Caco-2 (cell line): Measurements from ENCODE around the gene FAM13A. TPM values are rescaled to one million over a fixed set of nuclear protein-coding genes. Genes with fewer than 3 reads are reported as not detected.

Source experiments
- BruUV-seq: library from RNA; stranded (reverse); fragments of 400-500 nt; replicated peaks from 2 replicates; lab custom pipeline; 2021; lab: Mats Ljungman, UMichigan
- CTCF ChIA-PET: fragments of 300-600 bp; sonication (Branson Sonifier 250); formaldehyde crosslinking; loops from one replicate; lab custom pipeline; 2022; ENCODE audit warnings: antibody characterized with exemption; lab: Charles Lee
- POLR2A ChIA-PET: fragments of 300-600 bp; sonication (Branson Sonifier 250); formaldehyde crosslinking; loops from one replicate; lab custom pipeline; 2022; ENCODE audit warnings: antibody characterized with exemption; lab: Charles Lee
- DNase-seq, 2 experiments: peaks; one replicate each; pipeline versions ENCODE4 v3.0.0 to v3.0.0-alpha.2; 2020 to 2022
- H3K27me3 ChIP-seq: replicated peaks from 2 replicates; pipeline ENCODE4 v1.6.0; 2011; ENCODE audit warnings: low read length; ENCODE audit not compliant: control insufficient read depth, insufficient read depth
- H3K36me3 ChIP-seq: 2 replicates; pipeline ENCODE4 v1.5.1; 2011; ENCODE audit warnings: low read length; ENCODE audit not compliant: control insufficient read depth, insufficient read depth
- H3K4me1 ChIP-seq: fragments of 250-450 bp; sonication (Bioruptor Pico); 2 replicates; pipeline ENCODE4 v1.5.1; 2020; ENCODE audit warnings: mild to moderate bottlenecking
- H3K4me3 ChIP-seq: 2 replicates; pipeline ENCODE4 v1.5.1; 2011; ENCODE audit warnings: low read depth, mild to moderate bottlenecking, control low read depth, low read length
- H3K9me3 ChIP-seq: fragments of 250-450 bp; sonication (Bioruptor Pico); 2 replicates; pipeline ENCODE4 v1.5.1; 2020; ENCODE audit warnings: mild to moderate bottlenecking, moderate library complexity
- H3K27ac Mint-ChIP-seq: one replicate; pipeline ENCODE4 v1.8.0; 2022; ENCODE audit warnings: mixed read lengths; ENCODE audit not compliant: unreplicated experiment
- H3K27me3 Mint-ChIP-seq: one replicate; pipeline ENCODE4 v1.8.0; 2022; ENCODE audit warnings: mixed read lengths; ENCODE audit not compliant: insufficient read depth, unreplicated experiment
- H3K36me3 Mint-ChIP-seq: one replicate; pipeline ENCODE4 v1.8.0; 2022; ENCODE audit warnings: mild to moderate bottlenecking, mixed read lengths; ENCODE audit not compliant: insufficient read depth, unreplicated experiment
- H3K4me1 Mint-ChIP-seq: one replicate; pipeline ENCODE4 v1.8.0; 2022; ENCODE audit warnings: low read depth, mixed read lengths; ENCODE audit not compliant: unreplicated experiment
- H3K4me3 Mint-ChIP-seq: one replicate; pipeline ENCODE4 v1.8.0; 2022; ENCODE audit warnings: mild to moderate bottlenecking, moderate library complexity, mixed read lengths; ENCODE audit not compliant: unreplicated experiment
- H3K9me3 Mint-ChIP-seq: one replicate; pipeline ENCODE4 v1.8.0; 2022; ENCODE audit warnings: mixed read lengths; ENCODE audit not compliant: unreplicated experiment
- CTCF ChIP-seq, 2 experiments: fragments of 200-600 bp in 1 of 2; IDR thresholded peaks; 1 replicate in 1 of 2; 2 replicates in 1 of 2; pipeline versions ENCODE4 v1.5.1 to v1.8.0; 2011 to 2022; ENCODE audit warnings: antibody characterized with exemption in 1 of 2, control low read depth in 1 of 2, inconsistent platforms in 1 of 2, low read depth in 1 of 2, low read length in 1 of 2, mild to moderate bottlenecking in 1 of 2, moderate library complexity in 1 of 2; ENCODE audit not compliant: insufficient read depth in 1 of 2, severe bottlenecking in 1 of 2, unreplicated experiment in 1 of 2
- intact Hi-C: fragments of 100-400 bp; cut with micrococcal nuclease; formaldehyde crosslinking; loops from one replicate; pipeline ENCODE4 v1.10.0; 2022; ENCODE audit not compliant: unreplicated experiment
- total RNA-seq: library from RNA; stranded (reverse); gene quantifications from 2 replicates; pipeline ENCODE4 v1.2.3, GENCODE V29; 2022

The FAM13A gene
- total RNA-seq, 1 experiment from 2014 or later: 11.0 TPM

GRCh38 chr4:88976775-88977035 is 80.3 kb downstream of the FAM13A start:
- no peaks in the 10 kb centered on the region for H3K27me3 Mint-ChIP-seq
- no peaks in the 10 kb centered on the region for H3K4me1 ChIP-seq
- CTCF ChIA-PET: no interaction called here

GRCh38 chr4:88975958-88976774 is 80.8 kb downstream of the FAM13A start:
- H3K27me3 ChIP-seq: no peaks in the 10 kb centered on the region
- no peak for DNase-seq
- BruUV-seq: no TSS peak
- H3K4me3 ChIP-seq: no peak overlapping the region
- peaks cover under 1% of the 10 kb centered on the region for H3K4me1 Mint-ChIP-seq
- no peak overlapping the region for H3K27ac Mint-ChIP-seq
- ChIA-PET CTCF (no interaction called here), POLR2A (no interaction called here)
- no peaks in the 10 kb centered on the region for H3K36me3 Mint-ChIP-seq
- H3K9me3 ChIP-seq: no peaks in the 10 kb centered on the region
- no peak for TF ChIP-seq CTCF (IDR thresholded peaks at IDR 0.05; ENCODE audit: insufficient read depth in 1 of 2, low read depth in 1 of 2, low read length in 1 of 2, severe bottlenecking in 1 of 2, unreplicated experiment in 1 of 2)
- H3K36me3 ChIP-seq: no peaks in the 10 kb centered on the region
- no peaks in the 10 kb centered on the region for H3K4me1 ChIP-seq
- no peaks in the 10 kb centered on the region for H3K27me3 Mint-ChIP-seq
- intact Hi-C loops: no loop called here
- H3K9me3 Mint-ChIP-seq: no peaks in the 10 kb centered on the region
- H3K4me3 Mint-ChIP-seq: no peak overlapping the region

More at GRCh38 chr4:88976775-88977035, 80.3 kb downstream of the FAM13A start:
- no peaks in the 10 kb centered on the region for H3K27me3 ChIP-seq
- peaks cover 6% of the 10 kb centered on the region for H3K4me1 Mint-ChIP-seq
- no peaks in the 10 kb centered on the region for H3K36me3 ChIP-seq
- no peak overlapping the region for H3K4me3 Mint-ChIP-seq
- POLR2A ChIA-PET: no interaction called here
- intact Hi-C loops: no loop called here
- no peak overlapping the region for H3K4me3 ChIP-seq
- no peak overlapping the region for H3K27ac Mint-ChIP-seq
- BruUV-seq: no TSS peak
- no peaks in the 10 kb centered on the region for H3K9me3 Mint-ChIP-seq
- TF ChIP-seq CTCF (IDR thresholded peaks at IDR 0.05; ENCODE audit: insufficient read depth in 1 of 2, low read depth in 1 of 2, low read length in 1 of 2, severe bottlenecking in 1 of 2, unreplicated experiment in 1 of 2): no peak
- no peak for DNase-seq
- H3K9me3 ChIP-seq: no peaks in the 10 kb centered on the region
- no peaks in the 10 kb centered on the region for H3K36me3 Mint-ChIP-seq

DNA sequence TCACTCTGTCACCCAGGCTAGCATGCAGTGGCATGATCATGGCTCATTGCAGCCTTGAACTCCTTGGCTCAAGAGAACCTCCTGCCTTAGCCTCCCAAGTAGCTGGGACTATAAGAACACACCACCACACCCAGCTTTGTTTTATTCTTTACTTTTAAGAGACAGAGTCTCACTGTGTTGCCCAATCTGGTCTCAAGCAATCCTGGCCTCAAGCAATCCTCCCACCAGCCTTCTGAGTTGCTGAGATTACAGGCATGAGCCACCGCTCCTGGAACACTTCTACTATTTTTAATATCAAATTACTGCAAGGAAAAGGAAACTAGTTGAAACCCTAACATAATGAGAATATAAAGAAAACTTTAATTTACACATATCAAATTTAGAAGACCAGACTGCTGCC is 85.4 kb downstream of the FAM13A start:
- H3K36me3 ChIP-seq: no peaks in the 10 kb centered on the region
- H3K27me3 Mint-ChIP-seq: no peaks in the 10 kb centered on the region
- H3K36me3 Mint-ChIP-seq: no peaks in the 10 kb centered on the region
- no peak for TF ChIP-seq CTCF (IDR thresholded peaks at IDR 0.05; ENCODE audit: insufficient read depth in 1 of 2, low read depth in 1 of 2, low read length in 1 of 2, severe bottlenecking in 1 of 2, unreplicated experiment in 1 of 2)
- CTCF ChIA-PET: no interaction called here
- H3K4me1 ChIP-seq: peaks cover 15% of the 10 kb centered on the region
- no peak overlapping the region for H3K27ac Mint-ChIP-seq
- BruUV-seq: no TSS peak
- H3K27me3 ChIP-seq: no peaks in the 10 kb centered on the region
- no peaks in the 10 kb centered on the region for H3K9me3 ChIP-seq
- H3K4me3 Mint-ChIP-seq: no peak overlapping the region
- no peak for DNase-seq
- intact Hi-C loops: no loop called here
- POLR2A ChIA-PET: no interaction called here
- no peaks in the 10 kb centered on the region for H3K9me3 Mint-ChIP-seq
- H3K4me3 ChIP-seq: no peak overlapping the region
- H3K4me1 Mint-ChIP-seq: peaks cover 11% of the 10 kb centered on the region
